Activated T-cell treated with anti-CD3 and anti-CD28 coated beads, Interleukin-2, amount 50 U/mL, for 4 hours (primary cell): ENCODE measurements around the gene GALNT17. TPM values are rescaled to one million over a fixed set of nuclear protein-coding genes. Genes with fewer than 3 reads are reported as not detected.

Experiments
- ATAC-seq, 2 donors: fragments of 200-7000 bp; cut with Tn5 transposase; one replicate each; pipeline ENCODE4 v1.10.0; 2021
- DNase-seq: peaks from one replicate; pipeline ENCODE4 v3.0.0-alpha.2; 2020
- H3K27me3 Mint-ChIP-seq: one replicate; pipeline ENCODE4 v1.8.0; 2021; ENCODE audit warnings: low read depth, mixed read lengths
- H3K36me3 Mint-ChIP-seq: one replicate; pipeline ENCODE4 v1.8.0; 2022; ENCODE audit warnings: mixed read lengths; ENCODE audit not compliant: insufficient read depth
- H3K4me1 Mint-ChIP-seq: one replicate; pipeline ENCODE4 v1.8.0; 2021; ENCODE audit warnings: low read depth, mixed read lengths
- H3K4me3 Mint-ChIP-seq: one replicate; pipeline ENCODE4 v1.8.0; 2021; ENCODE audit warnings: mild to moderate bottlenecking, moderate library complexity, mixed read lengths
- H3K9me3 Mint-ChIP-seq: one replicate; pipeline ENCODE4 v1.8.0; 2021; ENCODE audit warnings: mixed read lengths
- total RNA-seq, 3 donors: library from RNA; stranded (reverse); gene quantifications; one replicate each; pipeline ENCODE4 v1.2.1, GENCODE V29; 2021

Gene GALNT17
- total RNA-seq, 3 donors from 2014 or later, result 0.30 TPM; not detected in 2

GRCh38 chr7:71301167-71301566, 169.2 kb downstream of the GALNT17 start:
- no peaks in the 10 kb centered on the region for H3K27me3 Mint-ChIP-seq
- DNase-seq (no peak), ATAC-seq (no peak)
- no peaks in the 10 kb centered on the region for H3K36me3 Mint-ChIP-seq
- no peaks in the 10 kb centered on the region for H3K4me1 Mint-ChIP-seq
- peaks cover under 1% of the 10 kb centered on the region for H3K9me3 Mint-ChIP-seq
- no peak overlapping the region for H3K4me3 Mint-ChIP-seq

DNA sequence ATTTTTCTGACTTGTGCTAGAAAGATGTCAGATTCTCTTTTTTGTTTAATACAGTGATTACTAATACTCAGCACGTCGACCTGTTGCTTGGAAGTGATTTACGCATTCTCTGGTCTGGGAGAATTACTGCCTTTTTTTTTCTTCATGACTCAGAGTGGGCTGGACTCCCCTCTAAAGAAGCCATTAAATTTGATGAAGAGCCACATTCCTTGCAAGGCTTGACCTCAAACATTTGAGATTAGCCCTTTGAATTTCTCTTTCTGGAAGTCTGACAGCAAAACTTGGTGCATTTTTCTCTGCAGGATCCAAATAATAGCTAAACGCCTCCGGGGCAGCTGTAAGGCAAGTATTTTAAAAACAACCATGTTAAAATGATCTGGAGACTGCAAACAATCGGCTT, 171.6 kb downstream of the GALNT17 start:
- ATAC-seq (no peak), DNase-seq (no peak)
- Mint-ChIP-seq H3K4me3 (no peak overlapping the region), H3K36me3 (peaks cover 2% of the 10 kb centered on the region), H3K9me3 (peaks cover 5% of the 10 kb centered on the region), H3K27me3 (no peaks in the 10 kb centered on the region), H3K4me1 (no peaks in the 10 kb centered on the region)

GRCh38 chr7:71308096-71308495, 176.2 kb downstream of the GALNT17 start:
- H3K4me3 Mint-ChIP-seq, result no peak overlapping the region
- H3K9me3 Mint-ChIP-seq, result peaks cover 10% of the 10 kb centered on the region
- no peak for ATAC-seq
- no peak for DNase-seq
- peaks cover 2% of the 10 kb centered on the region for H3K36me3 Mint-ChIP-seq
- H3K4me1 Mint-ChIP-seq, result no peaks in the 10 kb centered on the region
- no peaks in the 10 kb centered on the region for H3K27me3 Mint-ChIP-seq

GRCh38 chr7:71311576-71311975, 179.6 kb downstream of the GALNT17 start:
- no peak for DNase-seq
- peaks cover 8% of the 10 kb centered on the region for H3K9me3 Mint-ChIP-seq
- no peaks in the 10 kb centered on the region for H3K36me3 Mint-ChIP-seq

GRCh38 chr7:71312755-71313490, 181.0 kb downstream of the GALNT17 start:
- H3K4me1 Mint-ChIP-seq, result no peaks in the 10 kb centered on the region
- DNase-seq (no peak), ATAC-seq (no peak)
- no peak overlapping the region for H3K4me3 Mint-ChIP-seq
- H3K9me3 Mint-ChIP-seq, result peaks cover 7% of the 10 kb centered on the region
- H3K36me3 Mint-ChIP-seq, result no peaks in the 10 kb centered on the region
- H3K27me3 Mint-ChIP-seq, result no peaks in the 10 kb centered on the region

More at GRCh38 chr7:71311576-71311975, 179.6 kb downstream of the GALNT17 start:
- no peak for ATAC-seq
- Mint-ChIP-seq H3K4me1 (no peaks in the 10 kb centered on the region), H3K4me3 (no peak overlapping the region), H3K27me3 (no peaks in the 10 kb centered on the region)

- Mint-ChIP-seq H3K4me3 (no peak overlapping the region), H3K9me3 (peaks cover 7% of the 10 kb centered on the region), H3K27me3 (no peaks in the 10 kb centered on the region), H3K4me1 (no peaks in the 10 kb centered on the region), H3K36me3 (no peaks in the 10 kb centered on the region)
- ATAC-seq, result no peak
- DNase-seq, result no peak
Measured at GRCh38 chr7:71313553-71313952, 181.6 kb downstream of the GALNT17 start.

- no peak overlapping the region for H3K4me3 Mint-ChIP-seq
- no peaks in the 10 kb centered on the region for H3K36me3 Mint-ChIP-seq
- peaks cover 13% of the 10 kb centered on the region for H3K9me3 Mint-ChIP-seq
- no peak for DNase-seq
- H3K27me3 Mint-ChIP-seq, result no peaks in the 10 kb centered on the region
- H3K4me1 Mint-ChIP-seq, result no peaks in the 10 kb centered on the region
- ATAC-seq, result no peak
Measured at GRCh38 chr7:71320916-71321315, 189.0 kb downstream of the GALNT17 start.

- Mint-ChIP-seq H3K27me3 (no peaks in the 10 kb centered on the region), H3K4me1 (no peaks in the 10 kb centered on the region), H3K9me3 (peaks cover 13% of the 10 kb centered on the region), H3K36me3 (no peaks in the 10 kb centered on the region), H3K4me3 (no peak overlapping the region)
- DNase-seq (no peak), ATAC-seq (no peak)
Measured at GRCh38 chr7:71322201-71322600, 190.3 kb downstream of the GALNT17 start.

DNA sequence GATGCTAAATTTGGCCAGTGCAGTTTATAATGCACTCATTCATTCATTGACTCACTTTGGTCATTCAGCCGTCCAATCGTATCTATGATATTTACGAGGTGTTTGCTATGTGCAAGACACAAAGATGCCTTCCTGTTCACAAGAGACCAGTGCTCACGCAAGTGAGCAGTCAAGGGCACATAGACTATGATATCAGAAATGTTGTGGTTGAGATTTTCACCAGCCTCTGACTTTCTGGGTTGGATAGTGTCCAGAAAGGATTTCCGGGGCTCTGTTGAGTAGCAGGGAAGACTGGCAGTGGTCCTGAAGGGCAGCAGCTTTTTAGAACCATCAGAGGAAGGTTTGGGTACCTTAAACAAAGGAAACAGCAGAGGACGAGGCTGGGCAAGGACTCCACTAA, 191.8 kb downstream of the GALNT17 start:
- DNase-seq (no peak), ATAC-seq (no peak)
- Mint-ChIP-seq H3K9me3 (peaks cover 13% of the 10 kb centered on the region), H3K36me3 (no peaks in the 10 kb centered on the region), H3K4me3 (no peak overlapping the region), H3K4me1 (no peaks in the 10 kb centered on the region), H3K27me3 (no peaks in the 10 kb centered on the region)

GRCh38 chr7:71325151-71325550, 193.2 kb downstream of the GALNT17 start:
- no peaks in the 10 kb centered on the region for H3K27me3 Mint-ChIP-seq
- H3K4me1 Mint-ChIP-seq, result no peaks in the 10 kb centered on the region
- no peak overlapping the region for H3K4me3 Mint-ChIP-seq
- peaks cover 12% of the 10 kb centered on the region for H3K9me3 Mint-ChIP-seq
- no peak for DNase-seq
- no peak for ATAC-seq
- H3K36me3 Mint-ChIP-seq, result no peaks in the 10 kb centered on the region

- peaks cover 12% of the 10 kb centered on the region for H3K9me3 Mint-ChIP-seq
- DNase-seq (no peak), ATAC-seq (no peak)
- H3K36me3 Mint-ChIP-seq, result no peaks in the 10 kb centered on the region
- H3K4me3 Mint-ChIP-seq, result no peak overlapping the region
- no peaks in the 10 kb centered on the region for H3K4me1 Mint-ChIP-seq
- H3K27me3 Mint-ChIP-seq, result no peaks in the 10 kb centered on the region
Measured at GRCh38 chr7:71326595-71326994, 194.7 kb downstream of the GALNT17 start.

- no peaks in the 10 kb centered on the region for H3K27me3 Mint-ChIP-seq
- H3K4me1 Mint-ChIP-seq, result no peaks in the 10 kb centered on the region
- H3K36me3 Mint-ChIP-seq, result no peaks in the 10 kb centered on the region
- DNase-seq (no peak), ATAC-seq (no peak)
- peaks cover 12% of the 10 kb centered on the region for H3K9me3 Mint-ChIP-seq
- H3K4me3 Mint-ChIP-seq, result no peak overlapping the region
Measured at GRCh38 chr7:71327946-71328345, 196.0 kb downstream of the GALNT17 start.

- Mint-ChIP-seq H3K9me3 (peaks cover 7% of the 10 kb centered on the region), H3K27me3 (no peaks in the 10 kb centered on the region), H3K36me3 (no peaks in the 10 kb centered on the region), H3K4me1 (no peaks in the 10 kb centered on the region), H3K4me3 (no peak overlapping the region)
- ATAC-seq (no peak), DNase-seq (no peak)
Measured at GRCh38 chr7:71329030-71329660, 197.2 kb downstream of the GALNT17 start.

GRCh38 chr7:71332207-71332606, 200.3 kb downstream of the GALNT17 start:
- Mint-ChIP-seq H3K4me1 (no peaks in the 10 kb centered on the region), H3K27me3 (no peaks in the 10 kb centered on the region), H3K4me3 (no peak overlapping the region), H3K36me3 (no peaks in the 10 kb centered on the region), H3K9me3 (peaks cover 7% of the 10 kb centered on the region)
- no peak for DNase-seq
- no peak for ATAC-seq

- no peaks in the 10 kb centered on the region for H3K36me3 Mint-ChIP-seq
- ATAC-seq, result no peak
- H3K27me3 Mint-ChIP-seq, result no peaks in the 10 kb centered on the region
- peaks cover 6% of the 10 kb centered on the region for H3K9me3 Mint-ChIP-seq
- no peak for DNase-seq
- no peaks in the 10 kb centered on the region for H3K4me1 Mint-ChIP-seq
- no peak overlapping the region for H3K4me3 Mint-ChIP-seq
Measured at GRCh38 chr7:71334541-71334940, 202.6 kb downstream of the GALNT17 start.
